Activated CD4-positive, alpha-beta T cell treated with anti-CD3 and anti-CD28 coated beads, Interleukin-2, amount 50 U/mL, for 16 hours (primary cell): ENCODE results near the gene TTLL13.
A peak's percentile ranks its signal among the peaks of the same experiment; 100 is the strongest.
"Not testable (repeated sequence)": the region's sequence is repeated elsewhere in the genome, so short reads cannot be mapped to it uniquely, and the experiment has no call there.

Experiments used
- DNase-seq: peaks from one replicate; pipeline ENCODE4 v3.0.0-alpha.2; 2020

Gene TTLL13

GRCh38 chr15:90286678-90287077, 37.3 kb downstream of the TTLL13 start:
- peak; percentile 37 for DNase-seq

- no peak for DNase-seq
Measured at GRCh38 chr15:90287101-90287500, 37.7 kb downstream of the TTLL13 start.

DNA sequence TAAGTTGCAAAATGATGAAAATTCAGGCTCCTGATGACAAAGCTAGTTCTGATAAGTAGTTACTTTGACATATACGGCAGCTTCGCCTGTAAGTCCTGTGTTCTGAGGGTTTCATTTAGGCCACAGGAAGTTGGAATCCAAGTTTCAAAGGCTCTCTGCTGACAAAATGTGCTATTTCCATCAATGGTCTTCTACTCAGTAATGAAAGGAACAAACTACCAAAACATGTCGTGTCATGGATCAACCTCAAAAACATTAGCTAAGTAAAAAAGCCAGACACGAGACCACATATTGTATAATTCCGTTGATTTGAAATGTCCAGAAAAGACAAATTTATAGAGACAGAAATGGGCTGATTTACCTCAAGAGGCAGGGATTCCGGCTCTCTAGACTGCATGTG, 38.6 kb downstream of the TTLL13 start:
- no peak for DNase-seq

DNA sequence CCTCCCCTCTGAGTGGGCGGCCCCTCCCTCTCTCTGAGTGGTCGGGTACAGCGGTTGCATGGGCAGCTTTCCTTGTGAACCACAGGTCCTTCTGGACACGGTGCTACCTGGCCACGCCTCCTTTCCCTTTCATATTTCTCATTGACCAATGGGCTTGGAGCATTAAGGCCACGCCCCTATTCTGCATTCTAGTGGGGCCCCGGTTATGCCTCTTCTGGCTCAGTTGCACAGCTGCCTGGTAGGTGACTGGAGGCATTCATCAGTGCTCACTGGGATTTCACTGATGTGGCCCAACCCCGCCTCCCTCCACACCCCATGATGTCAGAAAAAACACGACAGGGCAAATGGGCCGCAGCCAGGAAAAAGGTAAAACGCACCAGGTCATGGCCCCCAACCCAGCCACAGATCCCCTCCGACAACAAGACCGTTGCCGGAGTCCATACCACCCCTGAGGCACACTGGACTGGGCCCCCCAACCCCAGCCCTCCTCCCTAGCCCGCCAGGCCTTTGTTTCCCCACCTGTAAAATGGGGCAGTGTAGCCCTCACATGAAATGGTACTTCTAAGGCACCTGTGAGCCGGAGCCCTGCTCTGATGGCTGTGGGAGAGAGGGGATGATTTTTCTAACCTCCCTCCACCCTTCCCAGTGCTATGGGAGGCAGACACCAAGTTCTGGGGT, 42.5 kb downstream of the TTLL13 start:
- DNase-seq: peak; percentile 28

- peak; percentile 77 for DNase-seq
Measured at GRCh38 chr15:90293040-90293810, 43.9 kb downstream of the TTLL13 start.

- DNase-seq: no peak
Measured at GRCh38 chr15:90294159-90294558, 44.8 kb downstream of the TTLL13 start.

- no peak for DNase-seq
Measured at GRCh38 chr15:90294601-90295269, 45.4 kb downstream of the TTLL13 start.

DNA sequence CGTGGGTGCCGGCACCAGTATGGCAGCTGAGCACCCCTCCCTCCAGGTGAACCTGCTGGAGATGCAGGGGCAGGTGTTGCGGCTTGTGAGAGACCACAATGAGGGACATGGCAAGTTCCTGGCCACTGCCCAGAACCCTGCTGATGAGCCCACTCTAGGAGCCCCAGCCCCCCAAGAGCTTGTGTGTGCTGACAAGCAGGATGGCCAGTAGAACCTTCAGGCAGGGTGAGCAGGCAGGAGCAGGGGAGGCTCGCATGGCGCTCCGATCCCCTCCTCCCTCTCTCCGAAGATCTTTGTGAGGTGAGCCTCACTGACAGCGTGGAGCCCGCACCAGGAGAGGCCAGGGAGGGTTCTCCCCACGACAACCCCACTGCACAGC, 45.9 kb downstream of the TTLL13 start:
- no peak for DNase-seq

DNA sequence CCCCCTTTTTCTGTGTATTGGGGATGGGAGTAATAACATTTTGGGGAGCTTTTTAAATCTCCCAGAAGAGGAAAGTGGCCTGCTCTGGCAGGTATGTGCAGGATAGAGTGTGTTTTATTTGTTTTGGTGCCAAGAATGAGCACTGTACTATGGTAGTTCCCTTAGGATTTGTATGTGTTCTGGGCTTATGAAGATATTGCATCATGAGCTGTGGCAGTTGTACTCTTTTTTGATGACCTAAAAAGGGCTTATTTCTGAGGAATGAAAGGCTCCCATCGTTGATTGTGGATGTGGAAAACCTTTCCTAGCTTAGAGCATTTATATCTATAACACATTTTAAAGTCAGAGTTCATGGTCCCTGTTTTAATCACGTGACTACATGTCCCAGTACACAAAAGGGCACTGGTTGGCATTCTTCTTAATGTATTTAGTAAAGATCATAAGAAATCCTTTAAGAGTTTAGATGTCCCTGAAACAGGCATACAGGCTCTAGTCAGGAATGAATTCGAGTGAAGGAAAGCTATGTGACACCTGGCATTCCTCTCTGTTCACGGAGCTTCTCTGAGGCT, 47.0 kb downstream of the TTLL13 start:
- DNase-seq: not testable (repeated sequence)

DNA sequence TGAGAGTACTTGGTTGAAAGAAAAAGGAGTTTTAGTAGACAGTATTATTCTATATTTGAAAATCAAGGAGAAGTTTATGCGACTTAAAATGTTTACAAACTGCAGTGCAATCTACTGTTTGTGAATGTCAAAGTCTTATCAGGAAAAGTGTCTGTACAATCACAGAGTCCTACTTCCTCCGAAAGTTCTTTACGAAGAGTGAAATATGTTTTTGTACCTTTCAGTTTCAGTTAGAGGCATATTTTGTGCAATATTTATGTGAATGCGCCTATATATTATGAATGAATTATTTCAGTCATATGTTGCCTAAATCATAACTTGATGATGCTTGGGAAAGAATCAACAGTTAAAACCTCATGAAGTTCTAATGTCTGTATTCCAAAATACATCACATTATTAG, 47.7 kb downstream of the TTLL13 start:
- DNase-seq: no peak

DNA sequence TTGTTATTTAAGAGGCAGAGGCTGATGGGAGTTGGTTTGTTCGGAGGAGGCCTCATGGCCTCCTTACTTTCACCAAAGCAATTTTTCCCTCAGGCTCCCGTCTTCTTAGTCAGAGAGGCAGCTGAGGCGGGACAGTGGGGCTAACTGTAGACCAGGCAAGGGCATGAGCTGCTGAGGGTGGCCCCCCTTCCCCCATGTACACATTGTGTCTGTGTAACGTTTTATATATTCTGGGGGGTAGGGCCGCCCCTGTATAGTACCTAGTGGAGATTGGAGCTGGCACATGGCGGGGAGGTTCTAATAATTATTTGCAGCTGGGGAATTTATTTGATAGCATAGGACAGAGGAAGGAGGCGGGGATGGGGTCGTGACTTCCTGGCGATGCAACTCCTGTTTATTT, 51.2 kb downstream of the TTLL13 start:
- DNase-seq: no peak

GRCh38 chr15:90300988-90301706, 51.8 kb downstream of the TTLL13 start:
- peak; percentile 62 for DNase-seq

GRCh38 chr15:90301707-90302300, 52.4 kb downstream of the TTLL13 start:
- DNase-seq: no peak

DNA sequence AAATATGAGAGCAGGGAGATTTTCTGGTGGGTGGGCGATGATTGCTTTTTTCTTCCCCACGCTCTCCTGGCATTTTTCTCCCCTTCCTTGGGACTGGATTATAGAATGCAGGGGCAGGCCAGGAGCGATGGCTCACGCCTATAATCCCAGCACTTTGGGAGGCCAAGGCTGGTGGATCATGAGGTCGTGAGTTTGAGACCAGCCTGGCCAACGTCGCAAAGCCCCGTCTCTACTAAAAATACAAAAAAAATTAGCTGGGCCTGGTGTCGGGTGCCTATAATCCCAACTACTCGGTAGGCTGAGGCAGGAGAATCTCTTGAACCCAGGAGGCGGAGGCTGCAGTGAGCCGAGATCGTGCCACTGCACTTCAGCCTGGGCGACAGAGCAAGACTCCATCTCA, 56.0 kb downstream of the TTLL13 start:
- DNase-seq: not testable (repeated sequence)

DNA sequence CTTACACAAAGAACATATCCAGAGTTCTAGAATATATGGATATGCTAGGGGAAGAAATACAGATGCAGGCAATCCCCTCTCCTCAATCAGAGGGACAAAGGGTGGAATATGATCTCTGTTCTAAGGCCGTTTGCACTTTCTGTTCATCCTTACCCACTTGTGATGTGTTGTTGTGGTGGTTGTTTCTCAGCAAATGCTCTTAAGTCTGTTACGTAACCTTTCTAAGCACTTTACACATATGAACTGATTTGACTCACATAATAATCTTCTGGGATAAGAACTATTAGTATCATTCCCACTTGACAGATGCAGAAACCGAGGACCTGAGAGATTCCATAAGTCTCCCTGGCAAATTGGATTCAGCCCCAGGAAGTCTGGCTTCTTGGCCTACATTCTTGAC, 56.6 kb downstream of the TTLL13 start:
- no peak for DNase-seq

GRCh38 chr15:90306560-90306959, 57.2 kb downstream of the TTLL13 start:
- peak; percentile 80 for DNase-seq

GRCh38 chr15:90307661-90308060, 58.3 kb downstream of the TTLL13 start:
- DNase-seq: no peak

DNA sequence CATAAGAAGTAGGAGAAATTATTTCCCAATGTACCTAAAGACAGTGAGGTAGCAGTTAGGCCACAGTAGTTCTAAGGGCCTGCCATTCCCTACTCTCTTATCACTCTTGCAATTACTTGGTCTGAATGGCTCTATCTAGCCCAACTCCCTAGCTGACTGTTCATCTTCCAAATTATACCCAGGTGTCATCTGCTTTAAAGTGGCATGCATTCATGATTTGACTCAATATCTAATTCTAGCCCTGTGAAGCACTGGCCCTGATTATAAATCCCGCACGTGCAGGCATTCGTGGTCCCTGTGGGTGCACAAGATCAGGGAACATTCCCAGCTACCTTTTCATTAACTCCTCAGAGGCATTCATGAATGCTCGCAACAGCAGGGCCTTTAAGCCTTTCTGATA, 59.7 kb downstream of the TTLL13 start:
- no peak for DNase-seq
